Parathyroid adenoma (tissue), 2 donors: ENCODE measurements around the gene FHOD3.

Experiments
- H2AFZ ChIP-seq: fragments of 300-600 bp; sonication (generic); one replicate; pipeline ENCODE4 v1.7.0; 2017; ENCODE audit warnings: antibody characterized with exemption, mild to moderate bottlenecking
- H3K27ac ChIP-seq: fragments of 300-600 bp; sonication (generic); one replicate; pipeline ENCODE4 v1.7.0; 2017
- H3K27me3 ChIP-seq: fragments of 300-600 bp; sonication (generic); one replicate; pipeline ENCODE4 v1.7.0; 2017; ENCODE audit warnings: low read length; ENCODE audit not compliant: control insufficient read depth, insufficient read depth
- H3K36me3 ChIP-seq: fragments of 300-600 bp; sonication (generic); one replicate; pipeline ENCODE4 v1.7.0; 2017; ENCODE audit warnings: low read length; ENCODE audit not compliant: control insufficient read depth, insufficient read depth
- H3K4me1 ChIP-seq: fragments of 300-600 bp; sonication (generic); one replicate; pipeline ENCODE4 v1.7.0; 2017; ENCODE audit warnings: control low read depth
- H3K4me2 ChIP-seq: fragments of 300-600 bp; sonication (generic); one replicate; pipeline ENCODE4 v1.7.0; 2017; ENCODE audit warnings: low read length
- H3K4me3 ChIP-seq: fragments of 300-600 bp; sonication (generic); one replicate; pipeline ENCODE4 v1.7.0; 2017; ENCODE audit warnings: low read depth, low read length
- H3K79me2 ChIP-seq: fragments of 300-600 bp; sonication (generic); one replicate; pipeline ENCODE4 v1.7.0; 2017; ENCODE audit warnings: control low read depth
- H3K9ac ChIP-seq: fragments of 300-600 bp; sonication (generic); one replicate; pipeline ENCODE4 v1.7.0; 2017; ENCODE audit warnings: mild to moderate bottlenecking
- H3K9me3 ChIP-seq: fragments of 300-600 bp; sonication (generic); one replicate; pipeline ENCODE4 v1.7.0; 2017; ENCODE audit warnings: low read length; ENCODE audit not compliant: control insufficient read depth
- CTCF ChIP-seq: fragments of 300-600 bp; sonication (generic); IDR thresholded peaks from one replicate; pipeline ENCODE4 v1.7.0; 2017; ENCODE audit warnings: antibody characterized with exemption, mild to moderate bottlenecking
- donor health status: primary hyperparathyroidism.

FHOD3 gene

GRCh38 chr18:36734596-36734995 is 437.1 kb downstream of the FHOD3 start:
- no peak overlapping the region for H3K4me3 ChIP-seq
- no peaks in the 10 kb centered on the region for H3K79me2 ChIP-seq
- TF ChIP-seq CTCF: no peak
- no peaks in the 10 kb centered on the region for H3K36me3 ChIP-seq
- H3K9ac ChIP-seq: no peak overlapping the region
- H3K27ac ChIP-seq: no peak overlapping the region
- H3K4me1 ChIP-seq: no peaks in the 10 kb centered on the region
- no peak overlapping the region for H3K4me2 ChIP-seq
- no peaks in the 10 kb centered on the region for H3K27me3 ChIP-seq
- H2AFZ ChIP-seq: no peak overlapping the region
- no peaks in the 10 kb centered on the region for H3K9me3 ChIP-seq

GRCh38 chr18:36735130-36735529 is 437.6 kb downstream of the FHOD3 start:
- Histone ChIP-seq H3K27ac (no peak overlapping the region), H2AFZ (no peak overlapping the region)

GRCh38 chr18:36736094-36736493 is 438.6 kb downstream of the FHOD3 start:
- Histone ChIP-seq H2AFZ (no peak overlapping the region), H3K27me3 (no peaks in the 10 kb centered on the region), H3K9me3 (no peaks in the 10 kb centered on the region), H3K27ac (no peak overlapping the region), H3K4me3 (no peak overlapping the region), H3K79me2 (no peaks in the 10 kb centered on the region), H3K36me3 (no peaks in the 10 kb centered on the region), H3K4me2 (no peak overlapping the region), H3K9ac (no peak overlapping the region), H3K4me1 (no peaks in the 10 kb centered on the region)
- no peak for TF ChIP-seq CTCF

More at GRCh38 chr18:36735130-36735529, 437.6 kb downstream of the FHOD3 start:
- Histone ChIP-seq H3K4me1 (no peaks in the 10 kb centered on the region), H3K4me3 (no peak overlapping the region), H3K27me3 (no peaks in the 10 kb centered on the region), H3K79me2 (no peaks in the 10 kb centered on the region), H3K9me3 (no peaks in the 10 kb centered on the region), H3K4me2 (no peak overlapping the region), H3K9ac (no peak overlapping the region), H3K36me3 (no peaks in the 10 kb centered on the region)
- TF ChIP-seq CTCF: no peak

GRCh38 chr18:36737316-36737715 is 439.8 kb downstream of the FHOD3 start:
- Histone ChIP-seq H3K27ac (no peak overlapping the region), H2AFZ (no peak overlapping the region), H3K4me1 (no peaks in the 10 kb centered on the region), H3K4me3 (no peak overlapping the region), H3K4me2 (no peak overlapping the region), H3K27me3 (no peaks in the 10 kb centered on the region), H3K9me3 (no peaks in the 10 kb centered on the region), H3K9ac (no peak overlapping the region), H3K79me2 (no peaks in the 10 kb centered on the region), H3K36me3 (no peaks in the 10 kb centered on the region)
- no peak for TF ChIP-seq CTCF

- H3K9me3 ChIP-seq: no peaks in the 10 kb centered on the region
- no peaks in the 10 kb centered on the region for H3K36me3 ChIP-seq
- no peak for TF ChIP-seq CTCF
- H3K4me2 ChIP-seq: no peak overlapping the region
- H3K27ac ChIP-seq: no peak overlapping the region
- H2AFZ ChIP-seq: no peak overlapping the region
- no peaks in the 10 kb centered on the region for H3K79me2 ChIP-seq
- H3K4me3 ChIP-seq: no peak overlapping the region
- no peaks in the 10 kb centered on the region for H3K4me1 ChIP-seq
- no peak overlapping the region for H3K9ac ChIP-seq
- H3K27me3 ChIP-seq: no peaks in the 10 kb centered on the region
Observed at GRCh38 chr18:36744261-36744876, 446.9 kb downstream of the FHOD3 start.
